SK-N-MC (cell line): ENCODE measurements around the gene EED.

ENCODE experiments used
- EZH2 ChIP-seq: fragments of 200-600 bp; sonication (generic); IDR thresholded peaks from one replicate; pipeline ENCODE4 v1.6.1; 2017; ENCODE audit warnings: antibody characterized with exemption
- FOXP2 ChIP-seq: optimal IDR thresholded peaks from 2 replicates; pipeline ENCODE3; 2011; ENCODE audit warnings: mild to moderate bottlenecking, moderate library complexity; ENCODE audit not compliant: insufficient read depth; ENCODE audit errors: extremely low read length, control extremely low read depth
- POLR2AphosphoS5 ChIP-seq: IDR thresholded peaks from 2 replicates; pipeline ENCODE4 v1.6.1; 2012; ENCODE audit warnings: mild to moderate bottlenecking, low read depth, low read length, borderline replicate concordance

DNA sequence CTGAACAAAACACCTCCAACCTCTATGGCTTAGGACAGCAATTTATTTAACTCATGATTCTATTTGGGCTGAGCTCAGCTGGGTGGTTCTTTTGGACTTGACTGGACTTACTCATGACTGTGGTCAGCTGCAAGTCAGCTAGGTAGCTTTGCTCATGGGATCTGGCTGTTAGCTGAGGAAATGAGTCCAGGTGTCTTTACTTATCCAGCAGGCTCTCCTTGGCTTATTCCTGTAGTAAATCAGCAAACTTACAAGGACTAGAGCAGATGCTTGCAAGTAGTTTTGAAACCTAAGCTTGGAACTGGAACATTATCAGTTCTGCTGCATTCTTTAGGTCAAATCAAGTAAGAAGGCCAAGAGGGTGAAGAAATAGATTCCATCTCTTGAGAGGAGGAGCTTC lies 49.5 kb downstream of the EED start:
- TF ChIP-seq EZH2: no peak
- no peak for TF ChIP-seq POLR2AphosphoS5
- TF ChIP-seq FOXP2: no peak
